ENCODE measurements around the gene PABPC1L.
"Not testable (repeated sequence)": the region's sequence is repeated elsewhere in the genome, so short reads cannot be mapped to it uniquely, and the experiment has no call there.

DNA sequence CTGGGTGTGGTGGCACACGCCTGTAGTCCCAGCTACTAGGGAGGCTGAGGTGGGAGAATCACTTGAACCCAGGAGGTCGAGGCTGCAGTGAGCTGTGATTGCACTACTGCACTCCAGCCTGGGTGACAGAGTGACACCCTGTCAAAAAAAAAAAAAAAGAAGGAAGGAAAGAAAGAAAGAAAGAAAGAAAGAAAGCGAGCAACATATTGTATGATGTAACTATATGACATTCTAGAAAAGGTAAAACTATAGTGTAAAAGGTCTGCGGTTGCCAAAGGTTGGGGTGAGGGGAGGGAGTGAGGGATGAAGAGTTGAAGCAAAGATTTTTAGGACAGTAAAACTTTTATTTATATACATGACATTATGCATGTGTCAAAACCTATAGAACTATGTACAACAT is 27.5 kb upstream of the PABPC1L start:
- not testable (repeated sequence) for TF ChIP-seq EZH2, CTCF (IDR thresholded peaks at IDR 0.05)

Measured in neural progenitor cell (in vitro differentiated cells).